Activated T-helper 17 cell treated with anti-CD3 and anti-CD28 coated beads, Interleukin-2, amount 50 U/mL, for 72 hours (primary cell): ENCODE data around the gene MRC1. TPM values are rescaled to one million over a fixed set of nuclear protein-coding genes. Genes with fewer than 3 reads are reported as not detected.

ENCODE experiments used
- ATAC-seq: fragments of 150-1000 bp; cut with Tn5 transposase; replicated peaks from 2 replicates; pipeline ENCODE4 v1.10.0; 2021; ENCODE audit warnings: mild to moderate bottlenecking, moderate library complexity
- H3K27ac Mint-ChIP-seq: one replicate; pipeline ENCODE4 v1.8.0; 2022; ENCODE audit warnings: mixed read lengths
- H3K27me3 Mint-ChIP-seq: one replicate; pipeline ENCODE4 v1.8.0; 2022; ENCODE audit warnings: mixed read lengths
- H3K36me3 Mint-ChIP-seq: one replicate; pipeline ENCODE4 v1.8.0; 2022; ENCODE audit warnings: low read depth, mild to moderate bottlenecking, mixed read lengths
- H3K4me1 Mint-ChIP-seq: one replicate; pipeline ENCODE4 v1.8.0; 2022; ENCODE audit warnings: mixed read lengths
- H3K4me3 Mint-ChIP-seq: one replicate; pipeline ENCODE4 v1.8.0; 2022; ENCODE audit warnings: mild to moderate bottlenecking, mixed read lengths
- H3K9me3 Mint-ChIP-seq: one replicate; pipeline ENCODE4 v1.8.0; 2022; ENCODE audit warnings: mixed read lengths
- total RNA-seq, 2 donors: library from RNA; stranded (reverse); gene quantifications; one replicate each; pipeline ENCODE4 v1.2.3, GENCODE V29; 2022

The MRC1 gene
- total RNA-seq, 2 donors from 2014 or later, result 0.08 TPM; not detected in 1

GRCh38 chr10:17811146-17811865, 2.2 kb downstream of the MRC1 start:
- Mint-ChIP-seq H3K4me1 (peaks cover 7% of the 10 kb centered on the region), H3K27ac (no peak overlapping the region), H3K36me3 (no peaks in the 10 kb centered on the region), H3K9me3 (no peaks in the 10 kb centered on the region), H3K4me3 (no peak overlapping the region), H3K27me3 (peaks cover 49% of the 10 kb centered on the region)
- no peak for ATAC-seq

DNA sequence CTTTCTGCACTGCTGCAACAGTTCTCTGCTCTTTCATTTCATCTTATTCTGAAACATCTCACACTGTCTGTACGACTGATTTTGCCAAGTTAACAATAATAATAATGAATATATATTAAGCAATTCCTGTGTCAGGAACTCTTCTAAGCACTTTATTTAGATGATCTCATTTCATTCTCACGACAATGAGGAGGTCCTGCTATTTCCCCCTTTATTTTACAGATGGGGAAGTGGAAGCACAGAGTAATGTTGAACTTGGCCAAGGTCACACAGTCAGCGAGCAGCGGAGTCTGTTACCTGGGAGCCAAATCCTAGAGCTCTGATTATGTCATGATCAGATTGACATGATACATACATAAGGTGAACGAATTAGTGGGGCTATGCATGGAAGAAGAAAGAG, 5.8 kb downstream of the MRC1 start:
- H3K4me3 Mint-ChIP-seq, result no peak overlapping the region
- no peak for ATAC-seq
- H3K27me3 Mint-ChIP-seq, result peaks cover 42% of the 10 kb centered on the region
- H3K27ac Mint-ChIP-seq, result no peak overlapping the region
- no peaks in the 10 kb centered on the region for H3K9me3 Mint-ChIP-seq
- peaks cover 4% of the 10 kb centered on the region for H3K4me1 Mint-ChIP-seq
- H3K36me3 Mint-ChIP-seq, result no peaks in the 10 kb centered on the region

DNA sequence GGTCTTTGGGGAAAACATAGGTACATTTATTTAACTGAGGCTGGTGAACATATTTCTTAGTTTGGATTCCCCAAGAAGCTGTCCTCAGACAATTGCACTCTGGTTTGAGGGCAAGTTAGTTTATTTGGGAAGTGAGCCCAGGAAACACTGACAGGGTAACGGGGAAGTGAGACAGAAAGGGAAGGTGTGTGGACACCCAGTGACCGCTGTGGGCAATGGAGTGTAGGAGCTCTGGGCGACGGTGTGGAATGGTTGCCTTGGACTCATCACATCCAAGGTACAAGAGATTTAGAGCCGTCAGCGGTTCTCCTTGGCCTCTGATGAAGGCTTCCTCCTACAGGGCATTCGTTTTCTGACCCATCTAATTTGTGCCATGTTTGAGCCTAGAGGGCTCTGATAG, 7.1 kb downstream of the MRC1 start:
- Mint-ChIP-seq H3K27ac (no peak overlapping the region), H3K9me3 (no peaks in the 10 kb centered on the region), H3K4me1 (no peaks in the 10 kb centered on the region), H3K4me3 (no peak overlapping the region), H3K27me3 (peaks cover 32% of the 10 kb centered on the region), H3K36me3 (no peaks in the 10 kb centered on the region)
- no peak for ATAC-seq

DNA sequence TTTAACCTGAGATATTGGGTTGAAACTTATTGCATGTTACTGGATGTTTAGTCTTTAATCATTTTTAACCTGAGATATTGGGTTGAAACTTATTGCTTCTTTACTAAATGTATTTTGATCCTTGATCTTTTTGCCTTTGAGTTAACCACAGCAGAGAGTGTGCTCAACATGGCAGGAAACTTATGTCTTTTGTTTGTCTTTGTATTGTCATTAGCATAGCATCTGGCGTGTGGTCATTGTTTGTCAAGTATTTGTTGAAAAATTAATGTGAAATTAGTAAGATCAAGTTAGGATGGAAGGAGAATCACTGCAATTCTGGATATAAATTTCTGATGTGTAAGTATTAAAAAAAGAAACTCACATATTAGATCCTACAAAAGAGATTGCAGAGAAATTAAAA, 8.2 kb downstream of the MRC1 start:
- Mint-ChIP-seq H3K4me1 (no peaks in the 10 kb centered on the region), H3K27ac (no peak overlapping the region), H3K27me3 (peaks cover 23% of the 10 kb centered on the region), H3K9me3 (no peaks in the 10 kb centered on the region), H3K36me3 (no peaks in the 10 kb centered on the region), H3K4me3 (no peak overlapping the region)
- no peak for ATAC-seq

- ATAC-seq, result no peak
- Mint-ChIP-seq H3K4me1 (no peaks in the 10 kb centered on the region), H3K4me3 (no peak overlapping the region), H3K27me3 (peaks cover 24% of the 10 kb centered on the region), H3K9me3 (no peaks in the 10 kb centered on the region), H3K27ac (no peak overlapping the region), H3K36me3 (no peaks in the 10 kb centered on the region)
Measured at GRCh38 chr10:17817790-17818189, 8.6 kb downstream of the MRC1 start.

DNA sequence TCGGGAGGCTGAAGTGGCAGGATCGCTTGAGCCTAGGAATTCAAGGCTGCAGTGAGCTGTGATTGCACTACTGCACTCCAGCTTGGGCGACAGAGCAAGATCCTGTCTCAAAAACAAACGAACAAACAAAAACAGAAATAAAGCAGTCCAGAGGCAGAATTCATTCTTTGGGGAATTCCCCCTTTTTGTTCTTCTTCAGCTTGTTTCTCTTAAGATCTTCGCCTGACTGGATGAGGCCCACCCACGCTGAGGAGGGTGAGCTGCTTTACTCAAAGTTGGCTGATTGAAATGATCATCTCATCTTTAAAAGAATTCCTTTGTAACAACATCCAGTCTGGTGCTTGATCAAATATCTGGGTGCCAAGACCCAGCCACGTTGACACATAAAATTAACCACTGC, 10.7 kb downstream of the MRC1 start:
- no peak overlapping the region for H3K27ac Mint-ChIP-seq
- no peaks in the 10 kb centered on the region for H3K9me3 Mint-ChIP-seq
- H3K4me3 Mint-ChIP-seq, result no peak overlapping the region
- H3K27me3 Mint-ChIP-seq, result peaks cover 22% of the 10 kb centered on the region
- H3K36me3 Mint-ChIP-seq, result no peaks in the 10 kb centered on the region
- H3K4me1 Mint-ChIP-seq, result no peaks in the 10 kb centered on the region
- no peak for ATAC-seq

GRCh38 chr10:17820943-17821342, 11.8 kb downstream of the MRC1 start:
- peaks cover 23% of the 10 kb centered on the region for H3K27me3 Mint-ChIP-seq
- H3K4me3 Mint-ChIP-seq, result no peak overlapping the region
- H3K27ac Mint-ChIP-seq, result no peak overlapping the region
- H3K9me3 Mint-ChIP-seq, result no peaks in the 10 kb centered on the region
- no peak for ATAC-seq
- H3K36me3 Mint-ChIP-seq, result no peaks in the 10 kb centered on the region
- H3K4me1 Mint-ChIP-seq, result no peaks in the 10 kb centered on the region

GRCh38 chr10:17821893-17822292, 12.7 kb downstream of the MRC1 start:
- no peak for ATAC-seq
- Mint-ChIP-seq H3K27ac (no peak overlapping the region), H3K4me1 (no peaks in the 10 kb centered on the region), H3K4me3 (no peak overlapping the region), H3K27me3 (peaks cover 25% of the 10 kb centered on the region), H3K36me3 (no peaks in the 10 kb centered on the region), H3K9me3 (no peaks in the 10 kb centered on the region)

DNA sequence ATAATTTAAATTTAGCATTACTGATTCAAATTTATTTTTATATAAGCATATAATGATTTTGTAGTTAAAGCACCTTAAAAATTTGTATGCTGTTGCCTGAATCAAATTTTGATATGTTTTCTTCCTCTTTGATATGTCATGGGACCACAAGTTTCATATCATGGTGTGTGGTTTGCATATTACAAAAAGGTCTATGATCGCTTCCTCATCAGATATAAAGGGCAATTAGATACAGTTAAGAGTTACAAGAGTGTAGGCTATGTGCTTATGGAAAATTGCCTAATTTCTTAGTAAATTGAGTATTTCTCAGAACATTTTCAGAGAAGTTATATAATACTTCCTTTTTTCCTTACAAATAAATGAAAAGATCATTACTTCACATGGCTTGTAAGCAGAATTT, 22.2 kb downstream of the MRC1 start:
- Mint-ChIP-seq H3K9me3 (no peaks in the 10 kb centered on the region), H3K27ac (no peak overlapping the region), H3K36me3 (no peaks in the 10 kb centered on the region), H3K4me1 (no peaks in the 10 kb centered on the region), H3K27me3 (peaks cover 26% of the 10 kb centered on the region), H3K4me3 (no peak overlapping the region)
- no peak for ATAC-seq

- Mint-ChIP-seq H3K4me1 (no peaks in the 10 kb centered on the region), H3K4me3 (no peak overlapping the region), H3K27me3 (peaks cover 23% of the 10 kb centered on the region), H3K36me3 (no peaks in the 10 kb centered on the region), H3K9me3 (no peaks in the 10 kb centered on the region), H3K27ac (no peak overlapping the region)
- ATAC-seq, result no peak
Measured at GRCh38 chr10:17831896-17832295, 22.7 kb downstream of the MRC1 start.

DNA sequence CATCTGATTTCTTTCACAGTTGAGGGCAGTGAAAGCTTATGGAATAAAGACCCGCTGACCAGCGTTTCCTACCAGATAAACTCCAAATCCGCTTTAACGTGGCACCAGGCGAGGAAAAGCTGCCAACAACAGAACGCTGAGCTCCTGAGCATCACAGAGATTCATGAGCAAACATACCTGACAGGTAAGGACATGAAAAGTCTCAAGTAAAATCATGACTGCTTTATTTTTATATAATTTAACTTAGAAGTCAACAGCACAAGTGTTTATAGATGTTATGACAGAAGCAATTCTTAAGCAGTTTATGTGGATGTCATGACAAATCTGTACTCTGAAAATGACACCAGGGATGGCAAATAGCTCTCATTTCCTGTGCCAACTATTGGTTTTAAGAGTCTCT, 24.5 kb downstream of the MRC1 start:
- Mint-ChIP-seq H3K4me3 (no peak overlapping the region), H3K27ac (no peak overlapping the region), H3K36me3 (no peaks in the 10 kb centered on the region), H3K27me3 (peaks cover 26% of the 10 kb centered on the region), H3K4me1 (no peaks in the 10 kb centered on the region), H3K9me3 (no peaks in the 10 kb centered on the region)
- no peak for ATAC-seq

- no peaks in the 10 kb centered on the region for H3K36me3 Mint-ChIP-seq
- H3K27ac Mint-ChIP-seq, result no peak overlapping the region
- no peaks in the 10 kb centered on the region for H3K9me3 Mint-ChIP-seq
- peaks cover 24% of the 10 kb centered on the region for H3K27me3 Mint-ChIP-seq
- H3K4me1 Mint-ChIP-seq, result no peaks in the 10 kb centered on the region
- H3K4me3 Mint-ChIP-seq, result no peak overlapping the region
- no peak for ATAC-seq
Measured at GRCh38 chr10:17835688-17836087, 26.5 kb downstream of the MRC1 start.

GRCh38 chr10:17836942-17837341, 27.8 kb downstream of the MRC1 start:
- Mint-ChIP-seq H3K27me3 (peaks cover 20% of the 10 kb centered on the region), H3K27ac (no peak overlapping the region), H3K4me1 (no peaks in the 10 kb centered on the region), H3K9me3 (no peaks in the 10 kb centered on the region), H3K4me3 (no peak overlapping the region), H3K36me3 (no peaks in the 10 kb centered on the region)
- ATAC-seq, result no peak

GRCh38 chr10:17838080-17838648, 29.0 kb downstream of the MRC1 start:
- H3K4me3 Mint-ChIP-seq, result no peak overlapping the region

DNA sequence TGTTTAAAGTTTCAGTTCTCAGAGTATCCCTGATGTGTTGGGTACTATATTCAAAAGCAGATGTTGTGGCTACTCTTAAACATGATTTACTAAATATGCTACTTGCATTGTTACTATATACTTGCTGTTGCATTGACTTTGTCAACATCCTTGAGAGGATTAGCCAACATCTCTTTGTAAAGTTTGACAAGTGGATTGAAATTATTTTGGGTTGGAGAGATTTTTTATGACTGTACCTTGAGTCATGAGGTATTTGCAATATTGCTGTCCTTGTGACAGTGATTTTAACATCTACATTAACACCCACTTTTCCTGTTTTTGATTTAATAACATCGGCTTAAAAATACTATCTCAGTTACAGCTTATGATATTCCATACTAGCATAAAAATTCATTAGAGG, 31.9 kb downstream of the MRC1 start:
- no peak for ATAC-seq
- Mint-ChIP-seq H3K27ac (no peak overlapping the region), H3K27me3 (peaks cover 10% of the 10 kb centered on the region), H3K9me3 (no peaks in the 10 kb centered on the region), H3K4me1 (no peaks in the 10 kb centered on the region), H3K36me3 (no peaks in the 10 kb centered on the region), H3K4me3 (no peak overlapping the region)

More at GRCh38 chr10:17838080-17838648, 29.0 kb downstream of the MRC1 start:
- Mint-ChIP-seq H3K27me3 (peaks cover 20% of the 10 kb centered on the region), H3K36me3 (no peaks in the 10 kb centered on the region), H3K9me3 (no peaks in the 10 kb centered on the region), H3K4me1 (no peaks in the 10 kb centered on the region), H3K27ac (no peak overlapping the region)
- no peak for ATAC-seq
